Tibial nerve (tissue), 4 donors: ENCODE results near the gene MBD2. TPM values are rescaled to one million over a fixed set of nuclear protein-coding genes. Genes with fewer than 3 reads are reported as not detected.

Experiments used
- DNase-seq, 2 donors: peaks; one replicate each; pipeline ENCODE4 v3.0.0-alpha.2; 2019; ENCODE audit warnings: low spot score in 2 of 2
- H3K27ac ChIP-seq, 4 donors: fragments of 200-600 bp; sonication (generic) in 3 of 4; one replicate each; pipeline ENCODE4 v1.5.1; 2017 to 2019; ENCODE audit warnings: mild to moderate bottlenecking in 1 of 4
- H3K27me3 ChIP-seq, 2 donors: fragments of 200-600 bp; sonication (generic) in 1 of 2; one replicate each; pipeline versions ENCODE4 v1.5.1 to v1.6.0; 2017 to 2019
- H3K36me3 ChIP-seq, 3 donors: fragments of 200-600 bp; sonication (generic); one replicate each; pipeline ENCODE4 v1.5.1; 2018 to 2019
- H3K4me1 ChIP-seq, 4 donors: fragments of 200-600 bp; sonication (generic) in 3 of 4; one replicate each; pipeline ENCODE4 v1.5.1; 2017 to 2019
- H3K4me3 ChIP-seq, 4 donors: fragments of 200-600 bp; sonication (generic) in 3 of 4; one replicate each; pipeline ENCODE4 v1.5.1; 2017 to 2019; ENCODE audit warnings: mild to moderate bottlenecking in 1 of 4, moderate library complexity in 1 of 4
- H3K9me3 ChIP-seq, 4 donors: fragments of 200-600 bp; sonication (generic) in 3 of 4; one replicate each; pipeline ENCODE4 v1.5.1; 2017 to 2019
- EP300 ChIP-seq, 2 donors: sonication (generic); formaldehyde crosslinking; IDR thresholded peaks; one replicate each; pipeline ENCODE4 v1.6.1; 2017; ENCODE audit warnings: antibody characterized with exemption in 2 of 2, mild to moderate bottlenecking in 1 of 2
- POLR2A ChIP-seq, 2 donors: fragments of 450-650 bp; IDR thresholded peaks; one replicate each; pipeline ENCODE4 v1.6.1; 2017; ENCODE audit warnings: antibody characterized with exemption in 2 of 2, mild to moderate bottlenecking in 2 of 2, moderate library complexity in 2 of 2
- WGBS, 2 donors: methylation state at CpG; one replicate each; pipeline ENCODE4 v1.1.5; 2018; 5-methylcytosine and 5-hydroxymethylcytosine counted together
- total RNA-seq, 4 donors: library from RNA; depleted of rRNA; stranded (reverse); fragments of >200 nt; gene quantifications; one replicate each; pipeline ENCODE4 v1.1.0, GENCODE V29; 2016
- TF ChIP-seq, protein P1 (sequence below), 5 experiments: fragments of 200-600 bp in 3 of 5; fragments of 450-650 bp in 2 of 5; sonication (generic) in 3 of 5; IDR thresholded peaks; one replicate each; pipeline ENCODE4 v1.5.1; 2016 to 2019; ENCODE audit warnings: antibody characterized with exemption in 5 of 5, mild to moderate bottlenecking in 3 of 5, moderate library complexity in 2 of 5

Gene MBD2
- total RNA-seq, 4 donors from 2014 or later = 32.1 to 60.6 (median 37.8) TPM

DNA sequence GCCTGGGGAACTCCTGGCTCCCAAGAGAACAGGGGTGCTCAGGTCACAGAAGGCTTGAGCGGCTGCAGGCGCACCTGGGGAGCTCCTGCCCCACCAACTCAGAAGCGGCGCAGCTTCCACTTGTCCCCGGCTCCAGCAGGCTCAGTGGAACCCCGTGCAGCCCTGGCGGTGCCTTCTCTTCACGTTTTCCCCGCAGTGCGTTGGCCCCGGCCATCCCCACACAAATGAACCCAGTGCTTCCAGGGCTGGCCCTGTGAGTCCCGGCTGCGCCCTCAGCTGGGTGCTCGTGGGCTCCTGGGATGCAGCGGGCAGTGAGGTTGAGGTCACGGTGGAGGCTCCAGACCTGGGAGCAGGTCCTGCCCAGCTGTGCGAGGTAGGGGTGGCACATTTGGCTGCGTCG is 17.9 kb upstream of the MBD2 start:
- DNase-seq = no peak
- WGBS, 2 donors = 97 to 99% methylated on average over 15 to 18 of the region's 19 CpGs
- H3K36me3 ChIP-seq = no peaks in the 10 kb centered on the region
- H3K9me3 ChIP-seq = no peaks in the 10 kb centered on the region
- TF ChIP-seq EP300 (IDR thresholded peaks at IDR 0.05) (no peak), POLR2A (IDR thresholded peaks at IDR 0.05) (no peak)
- TF ChIP-seq, protein P1, sequence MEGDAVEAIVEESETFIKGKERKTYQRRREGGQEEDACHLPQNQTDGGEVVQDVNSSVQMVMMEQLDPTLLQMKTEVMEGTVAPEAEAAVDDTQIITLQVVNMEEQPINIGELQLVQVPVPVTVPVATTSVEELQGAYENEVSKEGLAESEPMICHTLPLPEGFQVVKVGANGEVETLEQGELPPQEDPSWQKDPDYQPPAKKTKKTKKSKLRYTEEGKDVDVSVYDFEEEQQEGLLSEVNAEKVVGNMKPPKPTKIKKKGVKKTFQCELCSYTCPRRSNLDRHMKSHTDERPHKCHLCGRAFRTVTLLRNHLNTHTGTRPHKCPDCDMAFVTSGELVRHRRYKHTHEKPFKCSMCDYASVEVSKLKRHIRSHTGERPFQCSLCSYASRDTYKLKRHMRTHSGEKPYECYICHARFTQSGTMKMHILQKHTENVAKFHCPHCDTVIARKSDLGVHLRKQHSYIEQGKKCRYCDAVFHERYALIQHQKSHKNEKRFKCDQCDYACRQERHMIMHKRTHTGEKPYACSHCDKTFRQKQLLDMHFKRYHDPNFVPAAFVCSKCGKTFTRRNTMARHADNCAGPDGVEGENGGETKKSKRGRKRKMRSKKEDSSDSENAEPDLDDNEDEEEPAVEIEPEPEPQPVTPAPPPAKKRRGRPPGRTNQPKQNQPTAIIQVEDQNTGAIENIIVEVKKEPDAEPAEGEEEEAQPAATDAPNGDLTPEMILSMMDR (IDR thresholded peaks at IDR 0.05) = no peak
- H3K27ac ChIP-seq = no peak overlapping the region
- peaks cover 0 to 23% (median 10%) of the 10 kb centered on the region in 4 donors for H3K4me1 ChIP-seq
- no peaks in the 10 kb centered on the region for H3K27me3 ChIP-seq
- H3K4me3 ChIP-seq = no peak overlapping the region

DNA sequence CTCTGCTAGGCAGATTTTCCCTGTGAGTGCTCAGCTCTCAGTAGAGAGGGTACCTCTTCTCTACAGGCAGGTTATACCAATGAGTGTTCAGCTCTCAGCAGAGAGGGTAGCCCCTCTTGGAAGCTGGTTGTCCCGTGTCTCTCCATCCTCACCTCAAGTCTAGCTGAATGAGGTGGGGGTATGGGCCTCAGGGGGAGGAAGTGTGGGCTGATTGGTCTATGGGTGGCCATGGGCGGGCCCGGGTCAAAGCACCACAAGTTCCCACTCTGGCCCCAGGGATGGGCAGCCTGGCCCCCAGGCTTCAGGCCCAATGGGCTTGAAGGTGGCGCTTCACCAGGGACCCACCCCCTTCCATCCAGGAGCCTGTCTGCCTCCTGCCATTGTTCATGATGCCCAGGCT is 17.0 kb upstream of the MBD2 start:
- Histone ChIP-seq H3K27ac (no peak overlapping the region), H3K36me3 (no peaks in the 10 kb centered on the region), H3K4me1 (peaks cover 0 to 23% (median 10%) of the 10 kb centered on the region in 4 donors), H3K4me3 (no peak overlapping the region), H3K27me3 (no peaks in the 10 kb centered on the region), H3K9me3 (no peaks in the 10 kb centered on the region)
- WGBS, 2 donors = 86% methylated on average over 4 of the region's 4 CpGs; no CpG with 5 or more reads in 1 of the 2 donors
- TF ChIP-seq POLR2A (IDR thresholded peaks at IDR 0.05) = no peak
- TF ChIP-seq, protein P1 (IDR thresholded peaks at IDR 0.05) = no peak
- no peak for DNase-seq

DNA sequence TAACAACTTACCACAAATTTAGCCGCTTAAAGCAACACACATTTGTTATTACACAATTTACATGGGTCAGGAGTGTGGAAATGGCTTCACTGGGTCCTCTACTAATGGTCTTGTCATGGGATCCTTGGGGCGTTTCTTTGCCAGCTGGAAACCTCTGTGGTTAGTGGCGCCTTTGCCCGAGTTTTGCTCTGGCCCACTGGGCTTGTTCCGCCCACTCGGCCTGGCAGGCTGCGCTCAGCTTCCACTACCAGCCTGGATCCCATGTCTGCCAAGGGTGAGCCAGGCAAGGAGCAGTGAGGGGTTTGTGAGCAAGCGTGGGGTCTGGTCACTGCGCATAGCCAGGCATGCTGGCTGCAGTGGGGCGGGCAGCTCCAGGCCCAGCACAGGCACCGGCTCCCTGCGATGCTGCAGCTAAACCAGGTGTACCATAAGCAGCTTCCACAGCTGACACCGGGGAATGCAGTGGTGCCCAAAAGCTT is 16.2 kb upstream of the MBD2 start:
- 49 to 81% methylated on average over 6 to 13 of the region's 13 CpGs for WGBS, 2 donors
- no peak for TF ChIP-seq POLR2A (IDR thresholded peaks at IDR 0.05)
- peak in 1 of 2 donors; percentile 20 for TF ChIP-seq EP300 (IDR thresholded peaks at IDR 0.05)
- Histone ChIP-seq H3K4me1 (peaks cover 0 to 23% (median 10%) of the 10 kb centered on the region in 4 donors), H3K27me3 (no peaks in the 10 kb centered on the region), H3K4me3 (no peak overlapping the region), H3K36me3 (no peaks in the 10 kb centered on the region), H3K9me3 (no peaks in the 10 kb centered on the region), H3K27ac (peak overlapping the region in 1 of 4 donors; percentile 16)
- peak in 1 of 2 donors; percentile 22 for DNase-seq

DNA sequence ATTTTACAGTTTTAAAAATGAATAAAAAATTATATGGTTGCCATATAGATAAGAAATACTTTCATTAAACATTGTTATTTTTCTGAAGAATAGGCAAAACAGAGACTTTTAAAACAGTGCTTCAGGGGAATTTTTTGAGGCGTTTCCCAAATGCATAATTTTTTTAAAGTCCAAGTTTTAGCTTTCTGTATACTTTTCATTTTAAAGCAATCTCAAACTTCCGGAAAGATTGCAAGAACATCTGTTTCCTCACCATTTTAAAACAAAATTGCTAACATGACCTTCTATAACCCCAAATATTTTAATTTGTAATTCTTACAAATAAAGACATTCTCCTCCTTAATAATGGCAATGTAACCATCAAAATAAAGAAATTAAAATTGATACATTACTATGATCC is 15.1 kb upstream of the MBD2 start:
- DNase-seq = no peak
- H3K36me3 ChIP-seq = no peaks in the 10 kb centered on the region
- TF ChIP-seq EP300 (IDR thresholded peaks at IDR 0.05) (no peak), POLR2A (IDR thresholded peaks at IDR 0.05) (no peak)
- TF ChIP-seq, protein P1 (IDR thresholded peaks at IDR 0.05) = no peak
- no peaks in the 10 kb centered on the region for H3K9me3 ChIP-seq
- 37 to 44% methylated on average over 2 of the region's 2 CpGs for WGBS, 2 donors
- no peaks in the 10 kb centered on the region for H3K27me3 ChIP-seq
- H3K4me3 ChIP-seq = no peak overlapping the region
- peaks cover 0 to 23% (median 10%) of the 10 kb centered on the region in 4 donors for H3K4me1 ChIP-seq
- no peak overlapping the region for H3K27ac ChIP-seq

DNA sequence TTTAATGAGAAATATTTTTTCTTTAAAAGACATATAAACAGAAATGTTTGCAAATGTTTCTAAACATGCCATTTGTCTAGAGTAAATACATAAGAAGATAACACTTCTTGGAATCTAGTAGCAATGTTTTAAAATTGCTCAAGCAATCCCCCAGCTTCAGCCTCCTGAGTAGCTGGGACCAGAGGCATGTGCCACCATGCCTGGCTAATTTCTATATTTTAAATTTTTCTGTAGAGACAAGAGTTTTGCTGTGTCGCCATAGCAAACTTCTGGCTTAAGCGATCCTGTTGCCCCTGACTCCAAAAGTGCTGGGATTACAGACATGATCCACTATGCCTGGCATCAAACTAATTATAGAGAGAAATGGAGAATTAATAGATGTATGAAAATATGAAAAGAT is 14.6 kb upstream of the MBD2 start:
- Histone ChIP-seq H3K4me1 (peaks cover 0 to 23% (median 10%) of the 10 kb centered on the region in 4 donors), H3K27ac (no peak overlapping the region), H3K4me3 (no peak overlapping the region), H3K9me3 (no peaks in the 10 kb centered on the region), H3K27me3 (no peaks in the 10 kb centered on the region), H3K36me3 (no peaks in the 10 kb centered on the region)
- TF ChIP-seq POLR2A (IDR thresholded peaks at IDR 0.05) (no peak), EP300 (IDR thresholded peaks at IDR 0.05) (no peak)
- TF ChIP-seq, protein P1 (IDR thresholded peaks at IDR 0.05) = no peak
- DNase-seq = no peak
- WGBS, 2 donors = 68 to 79% methylated on average over 2 of the region's 2 CpGs
